HG02943 (cell line): Measurements from ENCODE around the gene PTPRJ.
"Not testable (repeated sequence)": the region's sequence is repeated elsewhere in the genome, so short reads cannot be mapped to it uniquely, and the experiment has no call there.

Source experiments
- ATAC-seq: cut with Tn5 transposase; IDR thresholded peaks from one replicate; pipeline ENCODE4 v1.9.1; 2021; ENCODE audit warnings: mild to moderate bottlenecking, low read depth, moderate library complexity; ENCODE audit not compliant: unreplicated experiment

Gene PTPRJ

DNA sequence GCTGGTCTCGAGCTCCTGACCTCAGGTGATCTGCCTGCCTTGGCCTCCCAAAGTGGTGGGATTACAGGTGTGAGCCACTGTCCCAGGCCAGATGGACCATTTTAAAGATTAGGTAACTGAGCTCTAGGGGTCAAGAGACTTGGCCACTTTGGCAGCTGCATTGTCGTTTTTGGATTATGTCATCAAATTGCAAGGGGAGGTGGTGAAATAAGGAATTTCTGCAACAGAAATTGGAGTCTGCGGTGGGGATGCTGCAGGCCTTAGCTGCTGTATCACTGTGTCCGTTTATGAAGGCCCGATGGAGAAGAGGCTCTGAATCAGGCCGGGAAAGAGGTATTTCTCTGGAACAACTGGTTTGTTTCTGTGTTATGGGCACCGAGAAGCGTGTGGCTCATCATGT is 34.6 kb downstream of the PTPRJ start:
- ATAC-seq = no peak

DNA sequence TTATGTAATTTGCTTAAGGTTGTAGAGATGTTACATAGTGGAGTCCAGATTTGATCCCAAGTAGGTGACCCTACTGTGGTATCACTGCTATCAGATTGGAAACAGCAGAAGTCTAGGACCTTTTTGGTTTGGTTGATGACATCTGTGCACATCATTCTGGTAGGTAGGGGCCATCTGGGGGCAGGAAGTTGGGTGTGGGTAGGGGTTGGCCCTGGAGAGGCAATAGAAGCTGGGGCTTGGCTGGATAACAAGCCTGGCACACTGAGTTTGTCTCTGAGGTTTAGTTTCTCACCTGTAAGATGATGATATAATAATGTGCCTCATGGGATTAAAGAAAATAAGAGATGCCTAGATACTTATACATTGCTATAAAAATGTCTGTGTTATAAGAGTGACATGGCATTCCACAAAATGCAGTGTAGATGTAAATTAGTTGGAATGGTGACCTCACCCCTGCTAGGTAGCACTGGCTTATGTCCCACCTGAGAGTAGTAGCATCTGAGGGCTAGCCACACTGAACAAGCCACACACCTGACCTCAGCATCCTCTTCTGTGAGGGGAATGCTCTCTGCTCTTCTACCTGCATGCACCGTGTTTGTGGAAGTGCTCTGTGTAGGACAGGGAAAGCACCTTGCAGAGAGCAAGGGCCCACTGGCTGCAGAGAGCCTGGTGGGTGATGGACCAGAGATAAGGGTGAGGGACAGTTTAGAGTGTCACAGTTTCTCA is 36.9 kb downstream of the PTPRJ start:
- no peak for ATAC-seq

DNA sequence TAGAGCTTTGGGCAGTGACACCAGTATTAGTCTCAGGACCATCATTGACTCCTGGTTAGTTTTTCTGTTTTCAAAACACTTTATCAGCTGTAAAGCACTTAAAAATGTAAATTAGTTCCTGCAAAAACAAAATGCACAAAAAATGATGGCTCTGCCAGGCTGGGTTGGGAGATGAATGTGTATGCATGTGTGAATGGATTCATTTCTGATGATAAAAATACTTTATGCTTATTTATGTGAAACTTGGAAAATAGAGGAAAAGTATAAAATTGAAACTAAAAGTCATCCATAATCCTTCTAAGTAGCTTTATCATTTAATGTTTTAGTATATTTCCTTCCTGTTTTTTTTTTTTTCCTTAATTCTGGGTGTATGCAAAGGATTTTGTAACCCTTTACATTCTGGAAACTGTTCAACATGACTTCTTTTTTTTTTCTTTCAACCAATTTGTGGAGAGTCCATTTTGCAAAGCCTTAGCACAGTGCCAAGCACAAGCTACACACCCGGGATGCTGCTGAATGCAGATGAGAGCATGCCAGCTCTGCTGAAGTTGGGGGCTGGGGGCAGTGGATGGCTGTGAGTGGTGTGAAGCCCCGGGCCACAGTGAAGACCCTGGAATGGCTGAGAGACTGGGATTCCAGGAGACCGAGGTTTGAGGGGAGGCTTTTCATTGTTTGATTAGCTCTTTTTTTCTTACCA is 37.6 kb downstream of the PTPRJ start:
- ATAC-seq = no peak

DNA sequence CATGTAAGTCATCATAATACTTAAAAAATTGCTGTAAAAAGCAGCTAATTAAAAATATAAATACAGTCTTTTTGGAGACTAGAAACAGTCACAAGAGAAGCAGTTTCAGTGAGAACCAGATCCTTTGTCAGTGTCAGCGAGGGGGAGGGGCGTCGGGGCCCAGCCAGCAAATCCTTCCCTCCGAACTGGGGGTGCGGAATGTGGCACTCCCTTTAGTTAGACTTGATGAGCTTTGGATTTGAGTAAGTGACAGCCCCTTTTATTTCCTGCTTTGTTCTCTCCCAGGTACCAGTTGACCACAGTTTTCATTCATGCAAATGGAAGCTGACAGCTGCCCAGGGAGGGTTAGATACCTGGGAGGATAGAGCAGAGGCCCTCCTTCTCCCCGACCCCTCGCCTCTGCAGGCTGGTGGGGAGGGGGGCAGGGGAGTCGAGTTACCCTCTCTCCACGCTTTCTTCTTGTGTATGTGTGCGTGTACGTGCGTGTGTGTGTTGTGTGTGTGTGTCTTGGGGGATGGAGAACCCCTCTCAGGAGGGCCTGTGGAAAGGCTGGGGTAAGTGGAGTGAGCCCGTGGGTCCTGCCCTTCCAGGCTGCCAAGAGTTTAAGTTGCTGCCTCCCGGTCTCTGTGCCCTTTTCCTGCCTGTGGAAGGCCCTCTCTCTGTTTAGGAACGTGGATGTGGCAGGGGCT is 38.3 kb downstream of the PTPRJ start:
- ATAC-seq = no peak

DNA sequence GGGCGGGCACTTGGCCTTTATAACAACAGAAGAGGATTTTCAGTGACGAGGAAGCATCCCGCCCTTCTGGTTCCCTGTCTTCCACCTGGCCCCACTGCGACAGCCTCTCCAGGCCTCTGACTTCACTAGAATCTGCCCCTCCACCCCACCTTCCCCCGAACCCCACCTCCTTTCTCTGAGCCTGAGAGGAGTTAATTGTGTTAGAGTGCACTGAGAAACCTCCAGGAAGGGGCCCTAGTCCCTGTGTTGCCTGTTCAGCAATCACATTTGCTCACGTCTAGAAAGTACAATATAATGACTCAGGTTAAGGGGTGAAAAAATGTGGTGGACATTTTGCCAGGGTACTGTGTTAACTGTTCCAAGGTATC is 38.8 kb downstream of the PTPRJ start:
- no peak for ATAC-seq

DNA sequence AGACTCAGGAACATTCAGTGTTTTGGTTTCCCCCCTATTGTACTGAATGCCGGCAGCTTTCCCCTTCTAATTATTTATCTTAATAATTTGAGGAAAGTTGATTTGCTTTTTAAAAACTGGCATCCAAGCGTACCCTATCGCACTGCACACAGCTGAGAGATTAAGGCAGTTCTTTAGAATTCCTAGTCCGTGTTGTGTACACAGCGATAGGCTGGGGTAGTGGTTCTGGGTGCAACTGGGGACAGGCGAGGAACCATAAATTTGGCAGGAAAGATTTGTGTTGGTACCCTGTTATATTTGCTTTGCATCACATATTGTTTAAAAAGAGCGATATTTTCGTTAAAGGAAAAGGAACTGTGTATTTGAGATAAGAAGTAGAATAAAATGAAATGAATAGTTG is 39.2 kb downstream of the PTPRJ start:
- ATAC-seq = peak; percentile 6

DNA sequence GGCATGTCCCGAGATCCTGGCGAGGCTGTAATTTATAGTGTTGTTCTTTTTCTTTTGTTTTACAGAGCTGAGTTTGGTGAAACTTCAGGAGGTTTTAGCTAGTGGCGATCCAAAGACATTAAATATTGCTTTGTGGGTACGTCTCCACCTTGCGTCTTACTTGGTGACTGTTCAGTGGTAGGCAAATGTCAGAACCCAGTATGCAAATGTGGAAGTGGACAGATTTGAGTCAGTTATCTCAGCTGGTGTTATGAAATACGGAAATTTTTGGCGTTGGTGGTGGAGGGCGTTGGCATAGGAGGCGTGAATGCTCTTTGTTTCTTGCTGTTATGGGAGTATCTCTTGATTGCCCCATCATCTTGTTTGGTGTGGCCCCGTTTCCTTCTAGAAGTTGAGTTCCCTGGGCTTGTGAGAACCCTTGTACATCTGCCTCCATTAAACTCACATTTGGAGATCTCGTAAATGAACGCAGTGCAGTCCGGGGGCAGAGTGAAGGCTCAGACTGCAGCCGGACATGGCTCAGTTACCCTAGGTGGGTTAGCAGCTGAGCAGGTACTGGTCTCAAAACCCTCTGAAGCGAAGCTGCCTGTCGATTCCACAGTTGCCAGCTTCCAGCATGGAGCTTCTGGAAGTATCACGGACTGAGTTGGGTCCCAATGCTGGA is 39.9 kb downstream of the PTPRJ start:
- peak; percentile 79 for ATAC-seq

DNA sequence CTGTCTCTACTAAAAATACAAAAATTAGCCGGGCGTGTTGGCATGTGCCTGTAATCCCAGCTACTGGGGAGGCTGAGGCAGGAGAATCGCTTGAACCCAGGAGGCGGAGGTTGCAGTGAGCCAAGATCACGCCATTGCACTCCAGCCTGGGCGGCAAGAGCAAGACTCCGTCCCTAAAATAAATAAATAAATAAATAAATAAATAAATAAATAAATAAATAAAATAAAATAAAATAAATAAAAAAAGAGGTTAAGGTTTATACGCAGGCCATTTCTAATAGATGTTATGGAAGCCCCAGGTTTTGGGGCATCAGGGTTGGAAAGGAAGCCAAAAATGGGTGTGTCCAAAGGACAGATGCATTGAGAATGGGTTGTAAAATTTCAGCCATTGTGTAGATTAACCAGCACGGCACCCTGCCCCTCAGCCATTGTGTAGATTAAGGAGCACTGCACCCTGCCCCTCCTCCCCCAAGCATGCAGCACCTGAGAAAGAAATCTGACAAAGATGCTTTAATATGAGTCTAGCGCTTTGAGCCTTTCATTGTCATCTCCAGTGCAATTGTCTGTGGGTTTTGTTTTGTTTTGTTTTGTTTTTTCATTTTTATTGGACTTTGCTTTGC is 41.0 kb downstream of the PTPRJ start:
- not testable (repeated sequence) for ATAC-seq

DNA sequence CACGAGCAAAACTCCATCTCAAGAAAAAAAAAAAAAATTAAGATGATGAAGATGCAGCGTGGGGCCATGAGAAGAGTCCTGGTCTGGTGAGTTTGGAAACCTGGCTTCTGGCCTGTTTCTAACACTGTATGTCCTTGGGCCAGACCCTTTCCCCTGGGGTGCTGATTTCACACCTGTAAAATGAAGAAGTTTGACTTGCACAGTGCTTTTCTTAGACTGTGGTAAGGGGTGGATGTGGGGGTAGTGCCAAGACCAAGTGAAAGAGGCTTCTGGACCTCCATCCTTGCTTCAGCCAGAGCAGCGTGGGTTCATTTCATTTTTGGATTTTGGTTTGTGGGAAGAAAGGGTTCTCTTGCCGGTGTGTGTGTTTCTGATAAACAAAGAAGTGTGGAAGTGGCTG is 42.1 kb downstream of the PTPRJ start:
- ATAC-seq = no peak

DNA sequence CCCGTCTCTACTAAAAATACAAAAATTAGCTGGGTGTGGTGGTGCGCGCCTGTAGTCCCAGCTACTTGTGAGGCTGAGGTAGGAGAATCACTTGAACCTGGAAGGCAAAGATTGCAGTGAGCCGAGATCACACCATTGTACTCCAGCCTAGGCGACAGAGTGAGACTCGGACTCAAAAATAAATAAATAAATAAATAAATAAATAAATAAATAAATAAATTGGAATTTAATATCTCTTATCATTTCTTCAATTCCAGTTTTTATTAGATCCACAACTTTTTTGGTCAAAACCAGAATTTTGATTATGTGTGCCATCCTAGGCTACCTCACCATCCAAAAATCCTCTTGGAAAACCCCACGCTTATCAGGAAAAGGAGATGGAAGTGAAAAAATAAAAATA is 43.2 kb downstream of the PTPRJ start:
- ATAC-seq = not testable (repeated sequence)

DNA sequence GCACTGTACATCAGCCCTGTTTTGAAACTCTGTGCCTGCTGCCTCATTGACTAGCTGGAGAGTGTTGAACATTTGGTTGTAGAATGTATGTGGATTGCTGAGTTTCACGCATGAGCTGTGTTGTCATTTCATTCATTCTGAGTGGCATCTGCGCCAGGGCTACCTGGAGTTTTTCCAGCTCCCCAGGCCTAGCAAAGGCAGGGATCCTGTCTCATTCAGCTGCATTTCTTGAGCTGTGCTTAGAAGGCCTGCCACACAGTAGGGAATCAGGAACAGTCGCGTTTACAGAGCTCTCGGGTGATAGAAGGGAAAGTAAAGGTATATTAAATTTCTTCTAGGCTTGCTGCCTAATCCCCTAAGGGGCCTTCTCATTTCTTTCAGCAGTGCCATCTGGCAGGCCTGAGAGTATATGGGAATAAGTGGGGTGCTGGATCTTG is 44.3 kb downstream of the PTPRJ start:
- ATAC-seq = no peak

DNA sequence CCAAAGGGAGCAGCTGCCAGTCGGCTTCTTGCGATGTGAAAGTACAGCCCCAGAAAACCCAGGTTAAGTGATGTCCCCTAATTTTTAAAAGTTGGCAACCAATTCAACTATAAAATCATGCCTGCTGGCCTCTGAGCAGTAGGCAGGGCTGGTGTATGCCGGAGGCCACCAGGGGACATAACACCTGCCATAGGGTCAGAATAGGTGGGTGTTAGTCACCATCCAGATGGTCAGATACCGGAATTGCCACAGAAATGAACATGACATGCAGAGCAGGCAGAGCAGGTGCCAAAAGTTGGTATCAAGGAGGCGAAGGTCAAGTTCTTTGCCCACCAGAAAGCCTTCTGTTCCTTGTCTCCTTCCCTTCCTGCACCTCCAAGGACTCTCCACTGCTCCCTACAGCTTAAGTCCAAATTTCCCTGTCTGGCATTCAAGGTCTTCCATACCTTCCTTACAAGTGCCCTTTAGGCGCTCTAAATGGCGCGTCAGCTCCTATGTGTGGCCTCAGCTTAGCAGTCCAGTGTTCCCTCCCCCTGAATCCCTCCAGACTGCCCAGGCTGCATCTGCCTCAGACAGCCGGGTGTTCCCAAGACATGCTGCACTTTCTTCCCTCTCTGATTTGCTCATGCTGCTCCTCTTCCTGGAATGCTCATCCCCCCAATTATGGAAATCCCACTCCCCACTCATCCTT is 45.1 kb downstream of the PTPRJ start:
- no peak for ATAC-seq

DNA sequence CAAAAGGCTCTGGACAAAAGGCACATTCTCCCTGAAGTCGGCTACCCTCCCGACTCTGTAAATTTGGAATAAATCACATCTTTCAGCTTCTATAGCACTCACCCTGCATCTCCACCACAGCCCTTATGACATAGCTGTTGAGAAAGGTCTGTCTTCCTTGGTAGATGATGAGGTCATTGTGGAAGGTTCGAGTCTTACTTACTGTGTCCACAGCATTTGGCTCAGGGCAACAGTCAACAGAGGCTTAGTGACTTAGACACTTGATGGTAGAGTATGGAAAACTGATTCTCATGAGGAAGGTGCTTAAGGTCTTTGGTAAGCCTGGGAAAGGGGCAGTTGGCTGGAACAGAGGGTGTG is 45.6 kb downstream of the PTPRJ start:
- ATAC-seq = no peak

DNA sequence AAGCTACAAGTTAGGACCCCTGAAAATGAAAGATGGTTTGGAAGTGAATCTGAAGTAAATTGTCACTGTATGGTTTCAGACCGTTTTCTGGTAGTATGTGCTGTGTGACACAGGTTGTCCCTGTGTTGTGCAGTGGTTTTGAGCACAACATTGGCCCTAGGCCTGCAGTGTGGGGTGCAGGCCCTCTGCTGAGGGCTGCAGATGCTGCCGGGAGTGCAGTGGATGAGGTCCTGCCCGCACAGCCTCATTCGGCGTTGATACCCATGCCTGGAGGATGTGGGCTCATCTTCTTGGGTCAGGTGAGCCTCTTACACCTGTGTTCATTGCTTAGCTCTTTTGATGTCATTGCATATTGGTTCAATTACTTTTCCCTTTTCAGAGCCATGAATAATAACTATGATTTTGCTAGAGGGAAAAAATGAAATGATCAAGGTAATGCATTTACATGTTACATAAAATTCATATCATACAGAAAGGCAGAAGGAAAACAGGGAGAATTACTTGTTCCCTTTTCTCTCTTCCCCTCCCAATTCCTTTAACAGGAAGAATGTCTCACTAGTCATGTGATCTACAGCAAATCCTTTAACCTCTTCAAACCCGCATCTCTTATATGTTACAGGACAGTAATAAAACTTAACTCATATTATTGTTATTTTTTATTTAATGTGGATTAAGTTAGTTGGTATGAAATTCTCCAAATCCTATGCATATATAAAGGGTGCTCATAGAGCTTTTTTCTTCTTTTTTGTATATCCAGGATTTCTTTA is 48.7 kb downstream of the PTPRJ start:
- ATAC-seq = no peak

DNA sequence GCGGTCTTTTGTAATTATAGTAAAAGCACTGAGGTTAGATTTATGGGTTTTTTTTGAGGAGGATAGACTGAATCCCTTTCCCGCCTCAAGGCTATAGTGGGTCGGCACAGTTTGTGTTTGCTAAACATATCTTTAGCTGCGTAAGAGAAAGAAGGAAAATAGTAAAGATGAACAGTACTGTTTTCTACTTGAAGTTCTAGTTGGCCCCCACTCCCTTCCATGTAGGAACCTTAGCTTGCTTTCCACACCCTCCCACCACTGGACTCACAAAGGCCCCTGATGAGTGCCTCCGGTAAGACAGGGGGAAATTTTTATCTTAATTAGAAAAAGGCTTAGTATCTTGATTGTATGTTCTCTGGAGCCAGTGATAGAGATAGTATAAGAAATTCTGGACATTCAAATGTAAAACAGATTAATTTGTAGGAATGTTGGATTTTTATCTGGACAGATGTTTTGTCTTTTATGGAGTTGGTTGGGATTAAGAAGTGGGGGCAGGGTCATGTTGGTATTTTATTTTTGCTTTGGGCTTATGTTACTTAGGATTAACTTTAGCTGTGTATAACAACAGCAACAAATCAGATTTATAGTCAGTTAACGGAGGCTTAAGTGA is 49.4 kb downstream of the PTPRJ start:
- no peak for ATAC-seq

DNA sequence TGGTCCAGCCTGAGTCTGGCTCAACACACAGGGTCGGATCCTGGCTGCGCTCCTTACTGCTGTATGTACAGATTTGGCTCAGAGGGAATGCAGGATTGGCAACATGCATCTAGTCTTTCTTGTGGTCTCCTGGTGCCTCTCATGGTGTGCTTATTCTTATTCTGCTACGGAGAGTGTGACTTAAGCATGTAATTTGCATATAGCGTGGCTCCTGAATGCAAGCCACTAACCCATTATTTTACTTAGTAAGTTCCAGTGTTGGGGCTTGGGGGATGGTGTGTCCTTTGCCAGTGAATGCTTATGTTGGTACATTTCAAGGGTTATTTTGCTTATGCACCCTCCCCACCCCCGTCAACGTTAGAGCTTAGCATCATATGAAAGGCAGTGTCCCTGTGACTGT is 51.2 kb downstream of the PTPRJ start:
- peak; percentile 38 for ATAC-seq

DNA sequence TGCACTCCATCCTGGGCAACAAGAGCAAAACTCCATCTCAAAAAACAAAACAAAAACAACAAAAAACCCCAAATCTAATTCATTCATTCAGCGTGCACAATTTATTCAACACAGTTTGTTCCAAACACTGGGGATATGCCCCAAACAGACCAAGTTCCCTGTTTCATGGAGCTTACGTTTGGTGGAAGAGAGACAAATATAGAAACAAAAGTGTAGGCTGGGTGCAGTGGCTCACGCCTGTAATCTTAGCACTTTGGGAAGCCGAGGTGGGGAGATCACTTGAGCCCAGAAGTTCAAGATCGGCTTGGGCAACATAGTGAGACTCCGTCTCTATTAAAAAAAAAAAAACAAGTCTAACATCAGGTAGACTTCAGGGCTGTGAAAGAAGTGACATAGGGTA is 52.4 kb downstream of the PTPRJ start:
- ATAC-seq = no peak

DNA sequence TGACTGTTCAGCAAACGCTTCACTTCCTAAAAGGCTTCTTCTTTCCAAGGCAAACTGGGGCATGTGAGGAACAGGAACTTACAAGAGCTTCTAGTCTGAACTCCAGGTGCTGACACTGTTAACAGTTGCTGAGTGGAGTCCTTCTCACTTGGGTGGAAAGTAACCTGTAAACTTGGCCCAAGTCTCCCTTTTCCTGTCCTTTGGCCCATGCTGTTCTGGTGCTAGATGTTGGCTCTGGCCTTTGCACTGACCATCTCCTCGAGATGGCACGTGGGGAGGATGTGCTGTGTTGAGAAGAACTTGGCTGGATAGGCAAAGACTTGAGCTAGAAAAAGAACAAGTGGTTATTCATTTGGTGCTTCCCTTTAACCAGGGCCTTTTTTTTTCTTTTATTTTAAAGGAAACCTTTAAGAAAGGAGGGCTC is 53.6 kb downstream of the PTPRJ start:
- no peak for ATAC-seq
